ENCODE data around the gene CTDSPL. TPM values are rescaled to one million over a fixed set of nuclear protein-coding genes. Genes with fewer than 3 reads are reported as not detected.

Gene CTDSPL
- total RNA-seq, 1 donor from 2014 or later, result 20.4 TPM

- peaks cover 18 to 35% (median 20%) of the 10 kb centered on the region in 3 donors for H3K4me1 ChIP-seq (ENCODE audit: control insufficient read depth in 3 of 3, insufficient read depth in 3 of 3, low read length in 3 of 3)
- no peak overlapping the region for H3K27ac ChIP-seq (ENCODE audit: low read depth, low read length)
- H3K9me3 ChIP-seq (ENCODE audit: control insufficient read depth in 3 of 3, low read length in 3 of 3), result no peaks in the 10 kb centered on the region
- no peak overlapping the region for H3K4me3 ChIP-seq (ENCODE audit: low read length in 3 of 3)
- no peak overlapping the region for H3K9ac ChIP-seq (ENCODE audit: low read depth in 1 of 3, low read length in 3 of 3)
- H3K27me3 ChIP-seq (ENCODE audit: control insufficient read depth in 3 of 3, insufficient read depth in 3 of 3, low read length in 3 of 3), result no peaks in the 10 kb centered on the region
- H3K36me3 ChIP-seq (ENCODE audit: control insufficient read depth in 3 of 3, insufficient read depth in 3 of 3, low read length in 3 of 3), result no peaks in the 10 kb centered on the region
These were observed 58.5 kb downstream of the CTDSPL start for GRCh38 chr3:37920156-37920699.

- Histone ChIP-seq H3K27ac (ENCODE audit: low read depth, low read length) (no peak overlapping the region), H3K27me3 (ENCODE audit: control insufficient read depth in 3 of 3, insufficient read depth in 3 of 3, low read length in 3 of 3) (no peaks in the 10 kb centered on the region), H3K4me1 (ENCODE audit: control insufficient read depth in 3 of 3, insufficient read depth in 3 of 3, low read length in 3 of 3) (peaks cover 18 to 35% (median 21%) of the 10 kb centered on the region in 3 donors), H3K36me3 (ENCODE audit: control insufficient read depth in 3 of 3, insufficient read depth in 3 of 3, low read length in 3 of 3) (no peaks in the 10 kb centered on the region), H3K4me3 (ENCODE audit: low read length in 3 of 3) (no peak overlapping the region), H3K9ac (ENCODE audit: low read depth in 1 of 3, low read length in 3 of 3) (no peak overlapping the region), H3K9me3 (ENCODE audit: control insufficient read depth in 3 of 3, low read length in 3 of 3) (no peaks in the 10 kb centered on the region)
These were observed 59.3 kb downstream of the CTDSPL start for GRCh38 chr3:37921025-37921424.

- Histone ChIP-seq H3K27ac (ENCODE audit: low read depth, low read length) (peak overlapping the region; percentile 37), H3K4me3 (ENCODE audit: low read length in 3 of 3) (no peak overlapping the region), H3K9me3 (ENCODE audit: control insufficient read depth in 3 of 3, low read length in 3 of 3) (no peaks in the 10 kb centered on the region), H3K27me3 (ENCODE audit: control insufficient read depth in 3 of 3, insufficient read depth in 3 of 3, low read length in 3 of 3) (no peaks in the 10 kb centered on the region), H3K36me3 (ENCODE audit: control insufficient read depth in 3 of 3, insufficient read depth in 3 of 3, low read length in 3 of 3) (no peaks in the 10 kb centered on the region), H3K4me1 (ENCODE audit: control insufficient read depth in 3 of 3, insufficient read depth in 3 of 3, low read length in 3 of 3) (peaks cover 18 to 35% (median 22%) of the 10 kb centered on the region in 3 donors), H3K9ac (ENCODE audit: low read depth in 1 of 3, low read length in 3 of 3) (no peak overlapping the region)
These were observed 61.3 kb downstream of the CTDSPL start for GRCh38 chr3:37922721-37923568.

- Histone ChIP-seq H3K9ac (ENCODE audit: low read depth in 1 of 3, low read length in 3 of 3) (no peak overlapping the region), H3K36me3 (ENCODE audit: control insufficient read depth in 3 of 3, insufficient read depth in 3 of 3, low read length in 3 of 3) (no peaks in the 10 kb centered on the region), H3K9me3 (ENCODE audit: control insufficient read depth in 3 of 3, low read length in 3 of 3) (no peaks in the 10 kb centered on the region), H3K27me3 (ENCODE audit: control insufficient read depth in 3 of 3, insufficient read depth in 3 of 3, low read length in 3 of 3) (no peaks in the 10 kb centered on the region), H3K4me3 (ENCODE audit: low read length in 3 of 3) (no peak overlapping the region), H3K4me1 (ENCODE audit: control insufficient read depth in 3 of 3, insufficient read depth in 3 of 3, low read length in 3 of 3) (peaks cover 18 to 35% (median 22%) of the 10 kb centered on the region in 3 donors), H3K27ac (ENCODE audit: low read depth, low read length) (peak overlapping the region; percentile 27)
These were observed 61.9 kb downstream of the CTDSPL start for GRCh38 chr3:37923569-37924040.

- Histone ChIP-seq H3K4me1 (ENCODE audit: control insufficient read depth in 3 of 3, insufficient read depth in 3 of 3, low read length in 3 of 3) (peaks cover 18 to 35% (median 22%) of the 10 kb centered on the region in 3 donors), H3K27ac (ENCODE audit: low read depth, low read length) (peak overlapping the region; percentile 27), H3K9me3 (ENCODE audit: control insufficient read depth in 3 of 3, low read length in 3 of 3) (peaks cover 0 to 2% (median 0%) of the 10 kb centered on the region in 3 donors), H3K27me3 (ENCODE audit: control insufficient read depth in 3 of 3, insufficient read depth in 3 of 3, low read length in 3 of 3) (no peaks in the 10 kb centered on the region), H3K4me3 (ENCODE audit: low read length in 3 of 3) (no peak overlapping the region), H3K9ac (ENCODE audit: low read depth in 1 of 3, low read length in 3 of 3) (no peak overlapping the region), H3K36me3 (ENCODE audit: control insufficient read depth in 3 of 3, insufficient read depth in 3 of 3, low read length in 3 of 3) (no peaks in the 10 kb centered on the region)
These were observed 62.8 kb downstream of the CTDSPL start for GRCh38 chr3:37924453-37924852.

GRCh38 chr3:37925157-37925556, 63.5 kb downstream of the CTDSPL start:
- Histone ChIP-seq H3K27me3 (ENCODE audit: control insufficient read depth in 3 of 3, insufficient read depth in 3 of 3, low read length in 3 of 3) (no peaks in the 10 kb centered on the region), H3K9ac (ENCODE audit: low read depth in 1 of 3, low read length in 3 of 3) (no peak overlapping the region), H3K27ac (ENCODE audit: low read depth, low read length) (peak overlapping the region; percentile 3), H3K4me1 (ENCODE audit: control insufficient read depth in 3 of 3, insufficient read depth in 3 of 3, low read length in 3 of 3) (peaks cover 18 to 35% (median 22%) of the 10 kb centered on the region in 3 donors), H3K9me3 (ENCODE audit: control insufficient read depth in 3 of 3, low read length in 3 of 3) (peaks cover 0 to 2% (median 0%) of the 10 kb centered on the region in 3 donors), H3K36me3 (ENCODE audit: control insufficient read depth in 3 of 3, insufficient read depth in 3 of 3, low read length in 3 of 3) (no peaks in the 10 kb centered on the region), H3K4me3 (ENCODE audit: low read length in 3 of 3) (no peak overlapping the region)

GRCh38 chr3:37926611-37927010, 64.9 kb downstream of the CTDSPL start:
- Histone ChIP-seq H3K4me3 (ENCODE audit: low read length in 3 of 3) (no peak overlapping the region), H3K27me3 (ENCODE audit: control insufficient read depth in 3 of 3, insufficient read depth in 3 of 3, low read length in 3 of 3) (no peaks in the 10 kb centered on the region), H3K4me1 (ENCODE audit: control insufficient read depth in 3 of 3, insufficient read depth in 3 of 3, low read length in 3 of 3) (peaks cover 15 to 27% (median 22%) of the 10 kb centered on the region in 3 donors)

GRCh38 chr3:37930495-37930894, 68.8 kb downstream of the CTDSPL start:
- Histone ChIP-seq H3K27ac (ENCODE audit: low read depth, low read length) (no peak overlapping the region), H3K36me3 (ENCODE audit: control insufficient read depth in 3 of 3, insufficient read depth in 3 of 3, low read length in 3 of 3) (no peaks in the 10 kb centered on the region), H3K4me3 (ENCODE audit: low read length in 3 of 3) (no peak overlapping the region), H3K9me3 (ENCODE audit: control insufficient read depth in 3 of 3, low read length in 3 of 3) (peaks cover 0 to 2% (median 0%) of the 10 kb centered on the region in 3 donors), H3K27me3 (ENCODE audit: control insufficient read depth in 3 of 3, insufficient read depth in 3 of 3, low read length in 3 of 3) (no peaks in the 10 kb centered on the region), H3K4me1 (ENCODE audit: control insufficient read depth in 3 of 3, insufficient read depth in 3 of 3, low read length in 3 of 3) (peaks cover 3 to 6% (median 4%) of the 10 kb centered on the region in 3 donors), H3K9ac (ENCODE audit: low read depth in 1 of 3, low read length in 3 of 3) (no peak overlapping the region)

More at GRCh38 chr3:37926611-37927010, 64.9 kb downstream of the CTDSPL start:
- no peaks in the 10 kb centered on the region for H3K36me3 ChIP-seq (ENCODE audit: control insufficient read depth in 3 of 3, insufficient read depth in 3 of 3, low read length in 3 of 3)
- H3K9me3 ChIP-seq (ENCODE audit: control insufficient read depth in 3 of 3, low read length in 3 of 3), result peaks cover 0 to 2% (median 0%) of the 10 kb centered on the region in 3 donors
- H3K27ac ChIP-seq (ENCODE audit: low read depth, low read length), result no peak overlapping the region
- H3K9ac ChIP-seq (ENCODE audit: low read depth in 1 of 3, low read length in 3 of 3), result no peak overlapping the region

GRCh38 chr3:37932505-37932904, 70.8 kb downstream of the CTDSPL start:
- Histone ChIP-seq H3K27ac (ENCODE audit: low read depth, low read length) (no peak overlapping the region), H3K4me1 (ENCODE audit: control insufficient read depth in 3 of 3, insufficient read depth in 3 of 3, low read length in 3 of 3) (peaks cover 11 to 16% (median 12%) of the 10 kb centered on the region in 3 donors), H3K36me3 (ENCODE audit: control insufficient read depth in 3 of 3, insufficient read depth in 3 of 3, low read length in 3 of 3) (no peaks in the 10 kb centered on the region), H3K9ac (ENCODE audit: low read depth in 1 of 3, low read length in 3 of 3) (no peak overlapping the region), H3K4me3 (ENCODE audit: low read length in 3 of 3) (no peak overlapping the region), H3K27me3 (ENCODE audit: control insufficient read depth in 3 of 3, insufficient read depth in 3 of 3, low read length in 3 of 3) (no peaks in the 10 kb centered on the region), H3K9me3 (ENCODE audit: control insufficient read depth in 3 of 3, low read length in 3 of 3) (peaks cover 0 to 2% (median 0%) of the 10 kb centered on the region in 3 donors)
